Activated naive CD4-positive, alpha-beta T cell treated with anti-CD3 and anti-CD28 coated beads, Interleukin-2, amount 50 U/mL, for 24 hours (primary cell): ENCODE data around the gene HPGDS.
A peak's percentile ranks its signal among the peaks of the same experiment; 100 is the strongest.
"Not testable (repeated sequence)": the region's sequence is repeated elsewhere in the genome, so short reads cannot be mapped to it uniquely, and the experiment has no call there.

ENCODE experiments used
- H3K27ac Mint-ChIP-seq: one replicate; pipeline ENCODE4 v1.8.0; 2021; ENCODE audit warnings: mild to moderate bottlenecking, mixed read lengths
- H3K27me3 Mint-ChIP-seq: one replicate; pipeline ENCODE4 v1.8.0; 2021; ENCODE audit warnings: mixed read lengths
- H3K36me3 Mint-ChIP-seq: one replicate; pipeline ENCODE4 v1.8.0; 2021; ENCODE audit warnings: mixed read lengths
- H3K4me1 Mint-ChIP-seq: one replicate; pipeline ENCODE4 v1.8.0; 2021; ENCODE audit warnings: mixed read lengths
- H3K4me3 Mint-ChIP-seq: one replicate; pipeline ENCODE4 v1.8.0; 2021; ENCODE audit warnings: mild to moderate bottlenecking, mixed read lengths
- H3K9me3 Mint-ChIP-seq: one replicate; pipeline ENCODE4 v1.8.0; 2021; ENCODE audit warnings: mixed read lengths

HPGDS gene

GRCh38 chr4:94345266-94345665 lies 2.6 kb upstream of the HPGDS start:
- H3K9me3 Mint-ChIP-seq = no peaks in the 10 kb centered on the region
- no peaks in the 10 kb centered on the region for H3K36me3 Mint-ChIP-seq
- H3K4me3 Mint-ChIP-seq = no peak overlapping the region
- no peak overlapping the region for H3K27ac Mint-ChIP-seq
- H3K4me1 Mint-ChIP-seq = peaks cover 8% of the 10 kb centered on the region
- peaks cover 3% of the 10 kb centered on the region for H3K27me3 Mint-ChIP-seq

- H3K36me3 Mint-ChIP-seq = no peaks in the 10 kb centered on the region
- H3K9me3 Mint-ChIP-seq = no peaks in the 10 kb centered on the region
- no peak overlapping the region for H3K27ac Mint-ChIP-seq
- no peak overlapping the region for H3K4me3 Mint-ChIP-seq
- peaks cover 13% of the 10 kb centered on the region for H3K4me1 Mint-ChIP-seq
- H3K27me3 Mint-ChIP-seq = no peaks in the 10 kb centered on the region
These were observed 1.8 kb upstream of the HPGDS start for GRCh38 chr4:94344457-94344856.

GRCh38 chr4:94341481-94342370 lies 910 bp downstream of the HPGDS start:
- Mint-ChIP-seq H3K4me1 (peaks cover 17% of the 10 kb centered on the region), H3K9me3 (no peaks in the 10 kb centered on the region), H3K27me3 (no peaks in the 10 kb centered on the region), H3K4me3 (no peak overlapping the region), H3K27ac (no peak overlapping the region), H3K36me3 (no peaks in the 10 kb centered on the region)

- H3K27me3 Mint-ChIP-seq = no peaks in the 10 kb centered on the region
- peak overlapping the region; percentile 87 for H3K4me3 Mint-ChIP-seq
- H3K4me1 Mint-ChIP-seq = peaks cover 17% of the 10 kb centered on the region
- H3K36me3 Mint-ChIP-seq = no peaks in the 10 kb centered on the region
- H3K27ac Mint-ChIP-seq = peak overlapping the region; percentile 83
- H3K9me3 Mint-ChIP-seq = no peaks in the 10 kb centered on the region
These were observed 2.9 kb downstream of the HPGDS start for GRCh38 chr4:94339779-94340178.

- H3K27ac Mint-ChIP-seq = peak overlapping the region; percentile 77
- peaks cover 17% of the 10 kb centered on the region for H3K4me1 Mint-ChIP-seq
- H3K9me3 Mint-ChIP-seq = no peaks in the 10 kb centered on the region
- H3K36me3 Mint-ChIP-seq = no peaks in the 10 kb centered on the region
- peaks cover 1% of the 10 kb centered on the region for H3K27me3 Mint-ChIP-seq
- peak overlapping the region; percentile 87 for H3K4me3 Mint-ChIP-seq
These were observed 3.8 kb downstream of the HPGDS start for GRCh38 chr4:94338681-94339351.

- H3K4me1 Mint-ChIP-seq = peaks cover 17% of the 10 kb centered on the region
- not testable (repeated sequence) for H3K36me3 Mint-ChIP-seq, H3K4me3 Mint-ChIP-seq, H3K27ac Mint-ChIP-seq, H3K27me3 Mint-ChIP-seq, H3K9me3 Mint-ChIP-seq
These were observed 5.8 kb downstream of the HPGDS start for GRCh38 chr4:94336791-94337190.

GRCh38 chr4:94336303-94336702 lies 6.3 kb downstream of the HPGDS start:
- Mint-ChIP-seq H3K27me3 (peaks cover 1% of the 10 kb centered on the region), H3K36me3 (no peaks in the 10 kb centered on the region), H3K4me1 (peaks cover 17% of the 10 kb centered on the region), H3K9me3 (no peaks in the 10 kb centered on the region), H3K4me3 (no peak overlapping the region), H3K27ac (no peak overlapping the region)

- Mint-ChIP-seq H3K27me3 (peaks cover 6% of the 10 kb centered on the region), H3K9me3 (no peaks in the 10 kb centered on the region), H3K4me1 (peaks cover 17% of the 10 kb centered on the region), H3K36me3 (no peaks in the 10 kb centered on the region), H3K4me3 (no peak overlapping the region), H3K27ac (no peak overlapping the region)
These were observed 7.7 kb downstream of the HPGDS start for GRCh38 chr4:94334962-94335361.

GRCh38 chr4:94334476-94334875 lies 8.2 kb downstream of the HPGDS start:
- no peaks in the 10 kb centered on the region for H3K36me3 Mint-ChIP-seq
- H3K9me3 Mint-ChIP-seq = no peaks in the 10 kb centered on the region
- H3K4me1 Mint-ChIP-seq = peaks cover 12% of the 10 kb centered on the region
- H3K27me3 Mint-ChIP-seq = peaks cover 8% of the 10 kb centered on the region
- no peak overlapping the region for H3K4me3 Mint-ChIP-seq
- no peak overlapping the region for H3K27ac Mint-ChIP-seq

- Mint-ChIP-seq H3K4me3 (no peak overlapping the region), H3K4me1 (peaks cover 6% of the 10 kb centered on the region), H3K36me3 (peaks cover under 1% of the 10 kb centered on the region), H3K9me3 (no peaks in the 10 kb centered on the region), H3K27ac (no peak overlapping the region), H3K27me3 (peaks cover 11% of the 10 kb centered on the region)
These were observed 8.8 kb downstream of the HPGDS start for GRCh38 chr4:94333866-94334265.

- peaks cover 12% of the 10 kb centered on the region for H3K27me3 Mint-ChIP-seq
- H3K27ac Mint-ChIP-seq = no peak overlapping the region
- peaks cover 2% of the 10 kb centered on the region for H3K36me3 Mint-ChIP-seq
- no peaks in the 10 kb centered on the region for H3K4me1 Mint-ChIP-seq
- no peak overlapping the region for H3K4me3 Mint-ChIP-seq
- no peaks in the 10 kb centered on the region for H3K9me3 Mint-ChIP-seq
These were observed 9.5 kb downstream of the HPGDS start for GRCh38 chr4:94332983-94333590.

GRCh38 chr4:94329933-94330332 lies 12.7 kb downstream of the HPGDS start:
- Mint-ChIP-seq H3K36me3 (peaks cover 6% of the 10 kb centered on the region), H3K4me1 (no peaks in the 10 kb centered on the region), H3K27ac (no peak overlapping the region), H3K4me3 (no peak overlapping the region), H3K9me3 (peaks cover 9% of the 10 kb centered on the region), H3K27me3 (peaks cover 12% of the 10 kb centered on the region)

- Mint-ChIP-seq H3K27ac (no peak overlapping the region), H3K36me3 (peaks cover 9% of the 10 kb centered on the region), H3K9me3 (peaks cover 21% of the 10 kb centered on the region), H3K4me1 (no peaks in the 10 kb centered on the region), H3K27me3 (peaks cover 9% of the 10 kb centered on the region), H3K4me3 (no peak overlapping the region)
These were observed 16.8 kb downstream of the HPGDS start for GRCh38 chr4:94325835-94326234.

- H3K27ac Mint-ChIP-seq, H3K4me3 Mint-ChIP-seq, H3K4me1 Mint-ChIP-seq, H3K27me3 Mint-ChIP-seq, H3K36me3 Mint-ChIP-seq: not testable (repeated sequence)
- peaks cover 12% of the 10 kb centered on the region for H3K9me3 Mint-ChIP-seq
These were observed 22.7 kb downstream of the HPGDS start for GRCh38 chr4:94319927-94320326.

GRCh38 chr4:94307231-94307871 lies 35.3 kb downstream of the HPGDS start:
- Mint-ChIP-seq H3K27me3 (peaks cover 3% of the 10 kb centered on the region), H3K4me3 (no peak overlapping the region), H3K27ac (no peak overlapping the region), H3K36me3 (no peaks in the 10 kb centered on the region), H3K9me3 (no peaks in the 10 kb centered on the region), H3K4me1 (no peaks in the 10 kb centered on the region)

GRCh38 chr4:94306713-94307112 lies 35.9 kb downstream of the HPGDS start:
- no peak overlapping the region for H3K27ac Mint-ChIP-seq

More at GRCh38 chr4:94306713-94307112, 35.9 kb downstream of the HPGDS start:
- Mint-ChIP-seq H3K9me3 (no peaks in the 10 kb centered on the region), H3K36me3 (no peaks in the 10 kb centered on the region), H3K4me3 (no peak overlapping the region), H3K27me3 (no peaks in the 10 kb centered on the region), H3K4me1 (no peaks in the 10 kb centered on the region)
